Measurements from ENCODE around the gene DNAH6.
"Not testable (repeated sequence)": the region's sequence is repeated elsewhere in the genome, so short reads cannot be mapped to it uniquely, and the experiment has no call there.

DNAH6 gene

GRCh38 chr2:84495539-84496146 lies 20.7 kb upstream of the DNAH6 start:
- no peak for DNase-seq (ENCODE audit: low read depth, low spot score)
- ChIA-PET POLR2A (no interaction called here), CTCF (interaction anchor here (0.9 to 5.9 kb wide), 2 partner anchors 386 to 429 kb away, joined by 3 to 53 read pairs; no protein-coding TSS in a partner anchor)
- peak; percentile 43 for TF ChIP-seq CTCF (IDR thresholded peaks at IDR 0.05; ENCODE audit: insufficient read depth, low read length, missing control alignments)
- H3K4me3 ChIP-seq (ENCODE audit: low read depth, low read length) = no peak overlapping the region

GRCh38 chr2:84496386-84496785 lies 19.9 kb upstream of the DNAH6 start:
- POLR2A ChIA-PET = no interaction called here
- H3K4me3 ChIP-seq (ENCODE audit: low read depth, low read length) = no peak overlapping the region
- no peak for DNase-seq (ENCODE audit: low read depth, low spot score)
- TF ChIP-seq CTCF (IDR thresholded peaks at IDR 0.05; ENCODE audit: insufficient read depth, low read length, missing control alignments) = no peak
- CTCF ChIA-PET = interaction anchor here (1.4 to 1.9 kb wide), 2 partner anchors 134 to 362 kb away, joined by 5 to 8 read pairs; no protein-coding TSS in a partner anchor

GRCh38 chr2:84497285-84497684 lies 19.0 kb upstream of the DNAH6 start:
- ChIA-PET CTCF (interaction anchor here (0.7 to 2.2 kb wide), 11 partner anchors 11 to 523 kb away, joined by 3 to 12 read pairs (median 4); no protein-coding TSS in a partner anchor), POLR2A (no interaction called here)
- TF ChIP-seq CTCF (IDR thresholded peaks at IDR 0.05; ENCODE audit: insufficient read depth, low read length, missing control alignments) = no peak
- H3K4me3 ChIP-seq (ENCODE audit: low read depth, low read length) = no peak overlapping the region
- no peak for DNase-seq (ENCODE audit: low read depth, low spot score)

GRCh38 chr2:84498150-84498799 lies 18.0 kb upstream of the DNAH6 start:
- DNase-seq (ENCODE audit: low read depth, low spot score) = no peak
- POLR2A ChIA-PET = no interaction called here
- CTCF ChIA-PET = interaction anchor here (0.9 to 2.2 kb wide), 9 partner anchors 12 to 432 kb away, joined by 3 to 12 read pairs (median 4); no protein-coding TSS in a partner anchor
- H3K4me3 ChIP-seq (ENCODE audit: low read depth, low read length) = no peak overlapping the region
- no peak for TF ChIP-seq CTCF (IDR thresholded peaks at IDR 0.05; ENCODE audit: insufficient read depth, low read length, missing control alignments)

- DNase-seq (ENCODE audit: low read depth, low spot score); H3K4me3 ChIP-seq (ENCODE audit: low read depth, low read length); POLR2A ChIA-PET; CTCF ChIA-PET: not testable (repeated sequence)
Measured at GRCh38 chr2:84511024-84511423, 5.3 kb upstream of the DNAH6 start.

GRCh38 chr2:84515788-84516187 lies 510 bp upstream of the DNAH6 start:
- CTCF ChIA-PET = no interaction called here

More at GRCh38 chr2:84515788-84516187, 510 bp upstream of the DNAH6 start:
- no peak for DNase-seq (ENCODE audit: low read depth, low spot score)
- peak overlapping the region; percentile 62 for H3K4me3 ChIP-seq (ENCODE audit: low read depth, low read length)
- no peak for TF ChIP-seq CTCF (IDR thresholded peaks at IDR 0.05; ENCODE audit: insufficient read depth, low read length, missing control alignments)
- POLR2A ChIA-PET = no interaction called here

Measured in AG04449 (cell line).